A673 (cell line): ENCODE data around the gene SFMBT2. TPM values are rescaled to one million over a fixed set of nuclear protein-coding genes. Genes with fewer than 3 reads are reported as not detected.

Experiments
- BruUV-seq: library from RNA; stranded (reverse); fragments of 400-500 nt; replicated peaks from 2 replicates; lab custom pipeline; 2021; lab: Mats Ljungman, UMichigan
- CTCF ChIA-PET: fragments of 300-600 bp; sonication (Branson Sonifier 250); formaldehyde crosslinking; loops from one replicate; lab custom pipeline; 2022; ENCODE audit warnings: antibody characterized with exemption; lab: Charles Lee
- POLR2A ChIA-PET: fragments of 300-600 bp; sonication (Branson Sonifier 250); formaldehyde crosslinking; loops from one replicate; lab custom pipeline; 2022; ENCODE audit warnings: antibody characterized with exemption; ENCODE audit not compliant: low non-redundant PET; lab: Charles Lee
- DNase-seq: peaks from one replicate; pipeline ENCODE4 v3.0.0-alpha.2; 2015; ENCODE audit warnings: low spot score
- H3K27ac ChIP-seq: fragments of 200-600 bp; sonication (generic); 2 replicates; pipeline ENCODE4 v1.5.1; 2016; ENCODE audit warnings: mixed run types, low read depth, mild to moderate bottlenecking, mixed read lengths, antibody characterized with exemption, low read length; ENCODE audit not compliant: poor library complexity, severe bottlenecking
- H3K27me3 ChIP-seq: fragments of 200-600 bp; sonication (generic); replicated peaks from 2 replicates; pipeline ENCODE4 v1.6.1; 2017; ENCODE audit warnings: mixed run types, low read depth, mild to moderate bottlenecking, mixed read lengths, antibody characterized with exemption, low read length; ENCODE audit not compliant: insufficient read depth, poor library complexity
- H3K36me3 ChIP-seq: fragments of 200-600 bp; sonication (generic); 2 replicates; pipeline ENCODE4 v1.6.1; 2016; ENCODE audit warnings: mixed run types, mild to moderate bottlenecking, mixed read lengths, antibody characterized with exemption, low read length; ENCODE audit not compliant: insufficient read depth, poor library complexity, severe bottlenecking
- H3K4me1 ChIP-seq: fragments of 200-600 bp; sonication (generic); 2 replicates; pipeline ENCODE4 v1.6.1; 2017; ENCODE audit warnings: mixed run types, mild to moderate bottlenecking, mixed read lengths, antibody characterized with exemption, low read length; ENCODE audit not compliant: insufficient read depth, poor library complexity, severe bottlenecking
- H3K4me3 ChIP-seq: fragments of 200-600 bp; sonication (generic); 2 replicates; pipeline ENCODE4 v1.5.1; 2016; ENCODE audit warnings: low read depth, mixed run types, mild to moderate bottlenecking, mixed read lengths, low read length; ENCODE audit not compliant: poor library complexity, severe bottlenecking
- H3K9me3 ChIP-seq: fragments of 200-600 bp; sonication (generic); 2 replicates; pipeline ENCODE4 v1.6.1; 2016; ENCODE audit warnings: mixed run types, low read depth, mild to moderate bottlenecking, mixed read lengths, antibody characterized with exemption, low read length; ENCODE audit not compliant: poor library complexity, severe bottlenecking
- EZH2 ChIP-seq: fragments of 200-600 bp; sonication (generic); IDR thresholded peaks from 2 replicates; pipeline ENCODE4 v1.6.1; 2017; ENCODE audit warnings: borderline replicate concordance, low read depth, mild to moderate bottlenecking, mixed read lengths, antibody characterized with exemption, low read length; ENCODE audit not compliant: poor library complexity, severe bottlenecking
- intact Hi-C: fragments of 100-400 bp; cut with micrococcal nuclease; formaldehyde crosslinking; loops from one replicate; pipeline ENCODE4 v1.10.0; 2022; ENCODE audit not compliant: unreplicated experiment
- total RNA-seq: library from RNA; stranded (reverse); gene quantifications from 2 replicates; pipeline ENCODE4 v1.2.3, GENCODE V29; 2021
- TF ChIP-seq, protein P1 (sequence below): fragments of 300-800, 200-600 bp; sonication (generic); conservative IDR thresholded peaks from 2 replicates; pipeline ENCODE4 v1.5.1; 2017; ENCODE audit warnings: low read depth, mild to moderate bottlenecking, antibody characterized with exemption, low read length, moderate library complexity, mixed read lengths

The SFMBT2 gene
- total RNA-seq, 1 experiment from 2014 or later = 8.2 TPM

DNA sequence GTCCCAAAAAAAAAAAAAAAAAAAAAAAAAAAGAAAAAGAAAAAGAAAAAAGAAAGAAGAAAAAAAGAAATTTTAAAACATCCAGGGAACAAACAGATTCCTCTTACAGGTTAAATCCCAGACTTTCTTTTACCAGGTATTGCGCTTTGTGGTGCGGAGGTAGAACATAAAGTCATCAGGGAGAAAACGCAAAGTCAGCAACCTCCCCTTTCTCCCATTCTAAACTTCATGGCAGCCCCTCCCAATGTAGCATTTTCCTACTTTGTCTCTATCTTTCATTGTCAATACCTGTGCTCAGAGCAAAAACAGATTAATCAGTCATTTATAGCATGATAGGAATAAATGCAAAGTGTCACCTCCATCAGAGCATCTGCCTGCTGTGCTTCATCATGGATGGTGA lies 299.7 kb downstream of the SFMBT2 start:
- Histone ChIP-seq H3K27me3 (peaks cover 31% of the 10 kb centered on the region), H3K4me3 (no peak overlapping the region), H3K9me3 (no peaks in the 10 kb centered on the region), H3K27ac (no peak overlapping the region), H3K4me1 (no peaks in the 10 kb centered on the region), H3K36me3 (no peaks in the 10 kb centered on the region)
- no TSS peak for BruUV-seq
- CTCF ChIA-PET = no interaction called here
- intact Hi-C loops = loop anchor here (10.0 kb wide), 1 partner anchor 186 kb away; no protein-coding TSS in a partner anchor
- DNase-seq = no peak
- POLR2A ChIA-PET = no interaction called here
- no peak for TF ChIP-seq EZH2
- TF ChIP-seq, protein P1, sequence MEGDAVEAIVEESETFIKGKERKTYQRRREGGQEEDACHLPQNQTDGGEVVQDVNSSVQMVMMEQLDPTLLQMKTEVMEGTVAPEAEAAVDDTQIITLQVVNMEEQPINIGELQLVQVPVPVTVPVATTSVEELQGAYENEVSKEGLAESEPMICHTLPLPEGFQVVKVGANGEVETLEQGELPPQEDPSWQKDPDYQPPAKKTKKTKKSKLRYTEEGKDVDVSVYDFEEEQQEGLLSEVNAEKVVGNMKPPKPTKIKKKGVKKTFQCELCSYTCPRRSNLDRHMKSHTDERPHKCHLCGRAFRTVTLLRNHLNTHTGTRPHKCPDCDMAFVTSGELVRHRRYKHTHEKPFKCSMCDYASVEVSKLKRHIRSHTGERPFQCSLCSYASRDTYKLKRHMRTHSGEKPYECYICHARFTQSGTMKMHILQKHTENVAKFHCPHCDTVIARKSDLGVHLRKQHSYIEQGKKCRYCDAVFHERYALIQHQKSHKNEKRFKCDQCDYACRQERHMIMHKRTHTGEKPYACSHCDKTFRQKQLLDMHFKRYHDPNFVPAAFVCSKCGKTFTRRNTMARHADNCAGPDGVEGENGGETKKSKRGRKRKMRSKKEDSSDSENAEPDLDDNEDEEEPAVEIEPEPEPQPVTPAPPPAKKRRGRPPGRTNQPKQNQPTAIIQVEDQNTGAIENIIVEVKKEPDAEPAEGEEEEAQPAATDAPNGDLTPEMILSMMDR = no peak
